ENCODE results near the gene HNRNPAB. TPM values are rescaled to one million over a fixed set of nuclear protein-coding genes. Genes with fewer than 3 reads are reported as not detected.

Gene HNRNPAB
- total and polyA plus RNA-seq, 2 experiments from 2014 or later, result 154 to 224 TPM

GRCh38 chr5:178232124-178232919 lies 28.0 kb downstream of the HNRNPAB start, which contains the start of gene PHYKPL:
Gene PHYKPL, minus strand, starts transcription at chr5:178232802. Its CDS starts 252 bp downstream, at chr5:178232550.
- Histone ChIP-seq H3K4me3 (peak within 1 kb of the TSS; percentile 63), H3K27me3 (no peaks in the 10 kb centered on the region), H3K9me3 (ENCODE audit: low read depth) (no peaks in the 10 kb centered on the region), H3K4me1 (ENCODE audit: low read depth) (peaks cover 8% of the 10 kb centered on the region), H3K36me3 (no peaks in the 10 kb centered on the region), H3K27ac (peak within 1 kb of the TSS; percentile 87)
- peak; percentile 82 to 85 for DNase-seq (ENCODE audit: low read depth in 1 of 2, low spot score in 1 of 2)
- TF ChIP-seq CTCF (IDR thresholded peaks at IDR 0.05; ENCODE audit: low read depth, low read length), result peak; percentile 11

DNA sequence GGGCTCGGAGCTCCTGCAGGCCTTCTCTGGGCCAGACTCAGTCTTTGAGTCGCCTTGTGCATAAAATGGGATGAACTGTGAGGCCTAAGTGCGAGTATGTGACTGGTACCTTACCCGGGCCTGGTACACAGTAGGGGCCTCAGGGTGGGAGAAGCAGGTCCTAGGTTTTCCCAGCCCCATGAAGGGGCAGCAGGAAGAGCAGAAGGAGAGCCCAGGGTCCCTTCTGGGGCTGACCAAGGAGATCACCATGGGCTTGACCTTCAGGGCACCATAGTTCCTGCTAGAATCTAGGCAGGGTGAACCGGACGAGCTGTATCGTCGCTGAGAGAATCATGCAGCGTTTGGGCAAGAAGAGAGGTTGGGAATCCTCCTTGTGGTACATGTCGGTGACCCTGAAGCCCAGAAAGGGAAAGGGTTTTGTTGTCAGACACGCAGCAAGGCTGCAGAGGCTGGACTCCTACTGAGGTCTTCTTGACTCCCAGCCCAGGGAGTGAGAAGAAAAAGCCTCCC lies 28.6 kb downstream of the HNRNPAB start:
- no peak for DNase-seq (ENCODE audit: low read depth in 1 of 2, low spot score in 1 of 2)
- H3K27ac ChIP-seq, result peak overlapping the region; percentile 87
- no peaks in the 10 kb centered on the region for H3K36me3 ChIP-seq
- no peaks in the 10 kb centered on the region for H3K27me3 ChIP-seq
- H3K4me1 ChIP-seq (ENCODE audit: low read depth), result peaks cover 8% of the 10 kb centered on the region
- no peaks in the 10 kb centered on the region for H3K9me3 ChIP-seq (ENCODE audit: low read depth)
- TF ChIP-seq CTCF (IDR thresholded peaks at IDR 0.05; ENCODE audit: low read depth, low read length), result no peak
- peak overlapping the region; percentile 63 for H3K4me3 ChIP-seq

DNA sequence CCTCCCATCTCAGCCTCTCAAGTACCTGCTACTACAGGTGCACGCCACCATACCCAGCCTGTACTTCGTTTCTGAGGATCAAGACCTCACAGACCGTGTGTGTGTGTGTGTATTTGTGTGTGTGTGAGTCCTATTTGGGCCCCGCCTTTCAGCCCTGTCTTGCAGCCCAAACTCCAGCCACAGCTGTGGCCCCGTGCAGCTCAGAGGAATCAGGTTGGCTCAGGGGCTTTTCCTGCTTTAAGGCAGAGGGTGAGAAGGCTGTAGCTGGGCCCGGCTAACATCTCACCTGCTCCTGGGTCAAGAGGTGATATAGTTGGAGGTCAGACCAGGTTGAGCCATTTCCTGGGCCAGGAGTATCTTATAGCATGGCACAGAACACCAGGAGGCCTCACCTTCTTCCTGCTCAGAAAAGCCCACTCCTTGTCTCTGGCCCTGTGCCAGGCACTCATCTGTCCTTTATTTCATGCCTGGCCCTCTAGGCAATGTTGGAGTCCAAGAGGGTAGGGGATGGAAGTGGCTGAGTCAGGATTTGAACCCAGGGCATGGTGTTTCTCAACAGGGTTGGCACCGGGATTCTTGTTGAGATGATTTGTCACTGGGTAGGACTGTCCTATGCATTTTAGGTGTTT lies 29.9 kb downstream of the HNRNPAB start:
- DNase-seq (ENCODE audit: low read depth in 1 of 2, low spot score in 1 of 2), result no peak
- Histone ChIP-seq H3K27ac (no peak overlapping the region), H3K4me3 (no peak overlapping the region), H3K4me1 (ENCODE audit: low read depth) (peaks cover 8% of the 10 kb centered on the region), H3K9me3 (ENCODE audit: low read depth) (no peaks in the 10 kb centered on the region), H3K27me3 (no peaks in the 10 kb centered on the region), H3K36me3 (no peaks in the 10 kb centered on the region)
- TF ChIP-seq CTCF (IDR thresholded peaks at IDR 0.05; ENCODE audit: low read depth, low read length), result no peak

DNA sequence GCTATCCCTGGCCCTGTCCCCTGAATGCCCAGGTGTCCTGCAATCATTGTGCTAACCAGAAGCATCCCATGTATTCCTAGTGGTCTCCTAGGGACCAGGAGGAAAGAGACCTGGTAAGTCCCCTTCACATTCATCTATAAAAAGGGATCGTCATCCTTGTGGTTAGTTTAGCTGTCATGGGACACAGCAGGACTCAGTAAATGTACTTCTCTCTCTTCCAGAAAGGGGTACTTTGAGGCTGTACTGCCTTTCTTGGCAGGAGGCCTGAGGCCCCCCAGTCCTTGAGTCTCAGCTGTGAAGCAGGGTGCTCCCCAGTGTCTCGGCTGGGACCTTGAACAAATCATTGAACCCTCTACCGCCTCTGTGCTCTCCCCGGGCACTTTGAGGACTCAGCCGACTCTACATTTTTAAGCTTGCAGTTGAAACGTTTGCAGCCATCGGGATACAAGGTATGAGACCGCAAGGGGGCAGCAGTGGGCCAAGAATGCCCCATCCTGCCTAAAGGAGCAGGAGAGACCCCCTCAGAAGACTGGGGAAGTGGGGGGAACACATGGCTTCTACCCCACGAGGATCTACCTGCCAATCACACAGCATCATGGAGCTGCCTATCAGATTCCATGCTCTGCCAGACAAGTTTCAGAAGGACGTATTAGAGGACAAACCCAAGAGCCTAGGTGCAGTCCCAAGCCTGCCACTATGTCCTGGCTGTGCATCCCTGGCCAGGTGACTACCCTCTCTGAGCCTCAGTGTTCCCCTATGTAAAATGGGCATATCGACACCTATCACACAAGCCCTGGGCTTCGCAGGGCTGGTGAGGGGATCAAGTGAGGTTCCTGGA lies 30.6 kb downstream of the HNRNPAB start:
- no peaks in the 10 kb centered on the region for H3K27me3 ChIP-seq
- peak; percentile 67 to 85 for DNase-seq (ENCODE audit: low read depth in 1 of 2, low spot score in 1 of 2)
- H3K4me1 ChIP-seq (ENCODE audit: low read depth), result peaks cover 8% of the 10 kb centered on the region
- H3K4me3 ChIP-seq, result no peak overlapping the region
- peak; percentile 84 for TF ChIP-seq CTCF (IDR thresholded peaks at IDR 0.05; ENCODE audit: low read depth, low read length)
- no peak overlapping the region for H3K27ac ChIP-seq
- no peaks in the 10 kb centered on the region for H3K9me3 ChIP-seq (ENCODE audit: low read depth)
- H3K36me3 ChIP-seq, result no peaks in the 10 kb centered on the region

DNA sequence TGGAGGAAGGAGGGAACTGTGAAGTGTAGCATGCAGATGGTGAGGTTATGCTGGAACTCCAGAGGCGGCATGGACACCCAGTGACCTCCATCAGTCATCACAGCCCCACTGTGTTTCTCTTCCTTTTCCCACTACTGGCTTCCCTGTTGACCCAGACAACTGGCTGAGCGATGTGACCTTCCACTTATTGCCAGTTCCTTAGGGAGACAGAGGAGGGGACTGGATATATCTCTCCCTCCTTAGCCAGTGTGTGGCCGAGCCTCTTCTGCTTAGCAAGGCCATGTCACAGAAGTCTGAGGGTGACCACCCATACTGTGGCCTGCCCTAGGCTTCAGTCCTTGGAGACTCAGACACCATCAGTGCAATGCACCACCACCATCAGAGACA lies 31.2 kb downstream of the HNRNPAB start:
- Histone ChIP-seq H3K9me3 (ENCODE audit: low read depth) (no peaks in the 10 kb centered on the region), H3K4me1 (ENCODE audit: low read depth) (peaks cover 8% of the 10 kb centered on the region), H3K4me3 (no peak overlapping the region), H3K27me3 (no peaks in the 10 kb centered on the region), H3K27ac (no peak overlapping the region), H3K36me3 (no peaks in the 10 kb centered on the region)
- TF ChIP-seq CTCF (IDR thresholded peaks at IDR 0.05; ENCODE audit: low read depth, low read length), result no peak
- no peak for DNase-seq (ENCODE audit: low read depth in 1 of 2, low spot score in 1 of 2)

Measured in cardiac muscle cell (in vitro differentiated cells and primary cell).